Suprapubic skin (tissue), 3 donors: ENCODE results near the gene PRDX6.

Experiments used
- CTCF ChIP-seq, 2 donors: fragments of 200-600 bp in 1 of 2; fragments of 450-650 bp in 1 of 2; sonication (generic) in 1 of 2; IDR thresholded peaks; one replicate each; pipeline ENCODE4 v1.5.1; 2016 to 2019; ENCODE audit warnings: antibody characterized with exemption in 2 of 2, mild to moderate bottlenecking in 1 of 2, moderate library complexity in 1 of 2
- POLR2A ChIP-seq, 2 donors: fragments of 450-650 bp; IDR thresholded peaks; one replicate each; pipeline ENCODE4 v1.6.1; 2017; ENCODE audit warnings: antibody characterized with exemption in 2 of 2, mild to moderate bottlenecking in 2 of 2, moderate library complexity in 2 of 2

GRCh38 chr1:173444757-173445156 is 32.4 kb upstream of the PRDX6 start:
- no peak for TF ChIP-seq POLR2A (IDR thresholded peaks at IDR 0.05)
- no peak for TF ChIP-seq CTCF (IDR thresholded peaks at IDR 0.05)
